A549 (cell line): ENCODE measurements around the gene REXO4. TPM values are rescaled to one million over a fixed set of nuclear protein-coding genes. Genes with fewer than 3 reads are reported as not detected.
A peak's percentile ranks its signal among the peaks of the same experiment; 100 is the strongest.

Source experiments
- ATAC-seq, 2 experiments: fragments of 200-7000 bp in 1 of 2; fragments of >200 bp in 1 of 2; cut with Nextera tagmentation in 1 of 2; cut with Tn5 transposase in 1 of 2; 3 replicates each; pipeline versions ENCODE4 v1.8.0 to v1.9.1; 2018 to 2020; ENCODE audit warnings: mild to moderate bottlenecking in 1 of 2, moderate library complexity in 1 of 2
- CTCF ChIA-PET: fragments of 300-600 bp; sonication (Branson Sonifier 250); formaldehyde crosslinking; extraction: SDS; loops from one replicate; lab custom pipeline; 2021; ENCODE audit warnings: antibody characterized with exemption, inconsistent platforms; lab: Yijun Ruan, JAX
- POLR2A ChIA-PET: fragments of 350-600 bp; formaldehyde crosslinking; extraction: SDS; loops from one replicate; lab custom pipeline; 2021; ENCODE audit warnings: antibody characterized with exemption, inconsistent platforms; lab: Yijun Ruan, JAX
- DNase-seq, 2 experiments: peaks; one replicate each; pipeline versions ENCODE4 v3.0.0 to v3.0.0-alpha.2; 2011 to 2016; ENCODE audit warnings: low read depth in 1 of 2, low spot score in 1 of 2
- FAIRE-seq: peaks from 2 replicates; lab custom pipeline; 2011; peaks lifted over from hg19 to GRCh38; lab: Jason Lieb, UNC
- H3K27ac ChIP-seq, 2 experiments: fragments of >200 bp; sonication (Bioruptor Twin); formaldehyde crosslinking; 3 replicates each; pipeline ENCODE4 v1.5.1; 2016 to 2017
- H3K4me1 ChIP-seq: fragments of >200 bp; sonication (Bioruptor Twin); formaldehyde crosslinking; 3 replicates; pipeline ENCODE4 v1.6.1; 2016
- H3K4me2 ChIP-seq: fragments of >200 bp; sonication (Bioruptor Twin); formaldehyde crosslinking; 3 replicates; pipeline ENCODE4 v1.6.1; 2016
- H3K4me3 ChIP-seq: fragments of >200 bp; sonication (Bioruptor Twin); formaldehyde crosslinking; 3 replicates; pipeline ENCODE4 v1.5.1; 2016
- H3K9me3 ChIP-seq: fragments of >200 bp; sonication (Bioruptor Twin); formaldehyde crosslinking; 3 replicates; pipeline ENCODE4 v1.6.1; 2016
- BCL3 ChIP-seq: fragments of >200 bp; sonication (Bioruptor Twin); formaldehyde crosslinking; IDR thresholded peaks from 3 replicates; pipeline ENCODE4 v1.6.1; 2016
- BHLHE40 ChIP-seq: IDR thresholded peaks from 2 replicates; pipeline ENCODE4 v1.6.1; 2012; ENCODE audit warnings: low read depth, low read length, inconsistent platforms
- CBX2 ChIP-seq: fragments of 200-600 bp; sonication (generic); IDR thresholded peaks from 2 replicates; pipeline ENCODE4 v1.6.1; 2016; ENCODE audit warnings: low read depth, mild to moderate bottlenecking, borderline replicate concordance
- CTCF ChIP-seq: fragments of >200 bp; sonication (Bioruptor Twin); formaldehyde crosslinking; IDR thresholded peaks from 3 replicates; pipeline ENCODE4 v1.5.1; 2016
- E2F6 ChIP-seq: IDR thresholded peaks from 2 replicates; pipeline ENCODE4 v1.6.1; 2012; ENCODE audit warnings: low read depth, borderline replicate concordance
- HMGXB4 ChIP-seq: fragments of 250-450 bp; sonication (Bioruptor Pico); IDR thresholded peaks from 2 replicates; pipeline ENCODE4 v1.5.0; 2021; ENCODE audit warnings: mild to moderate bottlenecking, moderate library complexity, borderline replicate concordance
- JUN ChIP-seq, 2 experiments: fragments of >200 bp; sonication (Bioruptor Twin); formaldehyde crosslinking; IDR thresholded peaks; 2 replicates in 1 of 2; 3 replicates in 1 of 2; pipeline ENCODE4 v1.6.1; 2016 to 2017
- MAX ChIP-seq: IDR thresholded peaks from 2 replicates; pipeline ENCODE4 v1.6.1; 2012
- MYC ChIP-seq: IDR thresholded peaks from 2 replicates; pipeline ENCODE4 v1.6.1; 2012; ENCODE audit warnings: mild to moderate bottlenecking, inconsistent platforms, low read length, improper control_type of control experiment, borderline replicate concordance
- PHF8 ChIP-seq: fragments of 200-600 bp; sonication (generic); IDR thresholded peaks from 2 replicates; pipeline ENCODE4 v1.6.1; 2016; ENCODE audit warnings: low read depth, mild to moderate bottlenecking, antibody characterized with exemption, moderate library complexity, borderline replicate concordance
- POLR2A ChIP-seq: IDR thresholded peaks from 2 replicates; pipeline ENCODE4 v1.6.1; 2012; ENCODE audit warnings: mild to moderate bottlenecking, low read length
- POLR2AphosphoS2 ChIP-seq: conservative IDR thresholded peaks from 2 replicates; pipeline ENCODE4 v1.6.1; 2012; ENCODE audit warnings: low read length, improper control_type of control experiment, inconsistent platforms
- RAD21 ChIP-seq, 2 experiments: fragments of >200 bp in 1 of 2; sonication (Bioruptor Twin) in 1 of 2; formaldehyde crosslinking in 1 of 2; IDR thresholded peaks in 1 of 2; conservative IDR thresholded peaks in 1 of 2; 2 replicates in 1 of 2; 3 replicates in 1 of 2; pipeline ENCODE4 v1.6.1; 2012 to 2018; ENCODE audit warnings: inconsistent platforms in 1 of 2
- RCOR1 ChIP-seq: fragments of 150-350 bp; IDR thresholded peaks from 2 replicates; pipeline ENCODE4 v1.6.1; 2014; ENCODE audit warnings: antibody characterized with exemption, low read length, low read depth
- RNF2 ChIP-seq: fragments of 200-600 bp; sonication (generic); IDR thresholded peaks from 2 replicates; pipeline ENCODE4 v1.6.1; 2016; ENCODE audit warnings: low read depth, mild to moderate bottlenecking, antibody characterized with exemption, moderate library complexity, borderline replicate concordance
- WGBS: methylation state at CpG from one replicate; pipeline ENCODE4 v1.1.6; 2017; ENCODE audit errors: missing lambda C conversion rate; 5-methylcytosine and 5-hydroxymethylcytosine counted together
- polyA plus RNA-seq, 4 experiments: library from polyadenylated mRNA; depleted of rRNA in 3 of 4; stranded (reverse); fragments of >200 nt; fragmentation: RNase III in 1 of 4; extraction: RNeasy Plus Mini Kit Qiagen cat#74134 plus additional on column Dnase treatment in 1 of 4; gene quantifications; 2 replicates in 3 of 4; 3 replicates in 1 of 4; pipeline ENCODE4 v1.2.3, GENCODE V29; 2011 to 2017

Gene REXO4
- polyA plus RNA-seq, 2 of the 4 experiments (the other 2 are of a cell fraction): 25.8 to 31.0 TPM

GRCh38 chr9:133375724-133376654, 41.8 kb downstream of the REXO4 start, which contains the start of the genes STKLD1 and SURF4:
Gene STKLD1, plus strand, starts transcription at chr9:133376366. Its CDS starts 108 bp downstream, at chr9:133376474.
Gene SURF4, minus strand, starts transcription at chr9:133376060. Its CDS starts 91 bp downstream, at chr9:133375969.
- H3K4me1 ChIP-seq: peaks cover 23% of the 10 kb centered on the region
- 4% methylated on average over 14 of the region's 120 CpGs for WGBS
- peak; percentile 91 to 95 for ATAC-seq
- ChIA-PET CTCF (interaction anchor here (0.6 to 2.9 kb wide), 10 partner anchors 9 to 410 kb away, joined by 3 to 9 read pairs (median 4); no protein-coding TSS in a partner anchor), POLR2A (interaction anchor here (1.0 to 1.4 kb wide), 5 partner anchors 20 to 84 kb away, joined by 3 to 7 read pairs (median 5); partner anchors contain the start of genes CACFD1, MED22 and RPL7A)
- H3K4me2 ChIP-seq: peak within 1 kb of the TSS; percentile 93
- peak within 1 kb of the TSS; percentile 100 for H3K4me3 ChIP-seq
- H3K9me3 ChIP-seq: no peaks in the 10 kb centered on the region
- peak; percentile 97 for DNase-seq
- H3K27ac ChIP-seq: peak within 1 kb of the TSS; percentile 97 to 99
- FAIRE-seq: no peak
- peak; percentile 91 for TF ChIP-seq E2F6
- peak; percentile 76; the same call in 1 of the 2 replicates for TF ChIP-seq PHF8
- peak; percentile 74 for TF ChIP-seq BCL3
- 0 out of 2 replicates have a peak, but pooled peaks have one; percentile 49 for TF ChIP-seq MYC
- 0 out of 2 replicates have a peak, but pooled peaks have one; percentile 30 for TF ChIP-seq RNF2
- 0 out of 2 replicates have a peak, but pooled peaks have one; percentile 36 for TF ChIP-seq HMGXB4 (CRISPR knock-in tag)
- no peak for TF ChIP-seq BHLHE40
- peak; percentile 74 to 90 for TF ChIP-seq JUN (IDR thresholded peaks at IDR 0.05)
- TF ChIP-seq MAX: peak; percentile 78
- peak; percentile 86 for TF ChIP-seq POLR2A
- no peak for TF ChIP-seq POLR2AphosphoS2
- no peak for TF ChIP-seq CBX2
- TF ChIP-seq RCOR1: no peak

- peak overlapping the region; percentile 100 for H3K4me3 ChIP-seq
- no peak for FAIRE-seq
- no peak for TF ChIP-seq RAD21 (conservative IDR thresholded peaks at IDR 0.05 in 1 of 2, IDR thresholded peaks at IDR 0.05 in 1 of 2)
- TF ChIP-seq CTCF: peak; percentile 45
- H3K9me3 ChIP-seq: no peaks in the 10 kb centered on the region
- peak overlapping the region; percentile 97 to 99 for H3K27ac ChIP-seq
- ChIA-PET CTCF (interaction anchor here (1.5 to 1.7 kb wide), 4 partner anchors 9 to 620 kb away, joined by 4 to 9 read pairs (median 6); no protein-coding TSS in a partner anchor), POLR2A (interaction anchor here (1.4 kb wide), 1 partner anchor 27 kb away, joined by 7 read pairs; the partner anchor contains the start of genes MED22 and RPL7A)
- ATAC-seq: peak; percentile 35 to 43
- peak; percentile 47 to 71 for DNase-seq
- peak overlapping the region; percentile 93 for H3K4me2 ChIP-seq
- under 1% methylated on average over 15 of the region's 39 CpGs for WGBS
- peaks cover 23% of the 10 kb centered on the region for H3K4me1 ChIP-seq
These were observed 42.6 kb downstream of the REXO4 start for GRCh38 chr9:133375116-133375723.
